ENCODE data around the gene PEX13.

- TF ChIP-seq CTCF (IDR thresholded peaks at IDR 0.05) = no peak
- no peak for TF ChIP-seq EZH2phosphoT487 (IDR thresholded peaks at IDR 0.05)
- TF ChIP-seq EZH2 (IDR thresholded peaks at IDR 0.05) = no peak
Measured at GRCh38 chr2:61023670-61024069, 6.2 kb downstream of the PEX13 start.
